ENCODE measurements around the gene RBM34.
"Not testable (repeated sequence)": the region's sequence is repeated elsewhere in the genome, so short reads cannot be mapped to it uniquely, and the experiment has no call there.

RBM34 gene

GRCh38 chr1:235111107-235111506 lies 49.9 kb downstream of the RBM34 start:
- FAIRE-seq: no peak

DNA sequence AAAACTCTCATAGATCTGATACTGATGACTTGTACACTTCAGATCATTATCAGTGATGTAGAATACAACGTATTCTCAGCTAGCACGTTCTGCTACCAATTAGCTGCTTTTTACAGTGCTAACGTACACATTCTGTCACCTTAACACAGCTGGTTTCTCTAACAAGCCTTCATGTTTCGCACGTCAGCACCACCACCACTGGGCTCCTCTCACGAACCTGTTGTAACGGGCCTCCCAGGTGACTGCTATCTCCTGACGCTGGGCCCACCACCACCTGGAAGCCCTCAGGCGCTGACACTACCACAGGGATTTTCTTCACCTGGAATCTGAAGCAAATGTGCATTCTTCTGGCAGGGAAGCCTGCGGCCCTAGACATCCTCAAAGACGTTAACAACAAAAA lies 52.2 kb downstream of the RBM34 start:
- no peak for FAIRE-seq

DNA sequence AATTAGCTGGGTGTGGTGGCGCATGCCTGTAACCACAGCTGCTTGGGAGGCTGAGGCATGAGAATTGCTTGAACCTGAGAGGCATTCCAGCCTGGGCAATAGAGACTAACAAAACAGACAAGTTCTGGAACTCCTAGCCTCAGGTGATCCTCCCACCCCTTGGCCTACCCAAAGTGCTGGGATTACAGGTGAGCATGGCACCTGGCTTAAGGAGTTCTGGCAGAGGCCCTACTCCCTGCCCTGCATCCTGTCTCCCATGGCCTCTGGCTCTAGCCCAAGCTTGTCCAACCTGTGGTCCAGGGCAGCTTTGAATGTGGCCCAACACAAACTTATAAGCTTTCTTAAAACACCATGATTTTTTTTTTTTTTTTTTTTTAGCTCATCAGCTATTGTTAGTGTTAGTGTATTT lies 52.9 kb downstream of the RBM34 start:
- no peak for FAIRE-seq

DNA sequence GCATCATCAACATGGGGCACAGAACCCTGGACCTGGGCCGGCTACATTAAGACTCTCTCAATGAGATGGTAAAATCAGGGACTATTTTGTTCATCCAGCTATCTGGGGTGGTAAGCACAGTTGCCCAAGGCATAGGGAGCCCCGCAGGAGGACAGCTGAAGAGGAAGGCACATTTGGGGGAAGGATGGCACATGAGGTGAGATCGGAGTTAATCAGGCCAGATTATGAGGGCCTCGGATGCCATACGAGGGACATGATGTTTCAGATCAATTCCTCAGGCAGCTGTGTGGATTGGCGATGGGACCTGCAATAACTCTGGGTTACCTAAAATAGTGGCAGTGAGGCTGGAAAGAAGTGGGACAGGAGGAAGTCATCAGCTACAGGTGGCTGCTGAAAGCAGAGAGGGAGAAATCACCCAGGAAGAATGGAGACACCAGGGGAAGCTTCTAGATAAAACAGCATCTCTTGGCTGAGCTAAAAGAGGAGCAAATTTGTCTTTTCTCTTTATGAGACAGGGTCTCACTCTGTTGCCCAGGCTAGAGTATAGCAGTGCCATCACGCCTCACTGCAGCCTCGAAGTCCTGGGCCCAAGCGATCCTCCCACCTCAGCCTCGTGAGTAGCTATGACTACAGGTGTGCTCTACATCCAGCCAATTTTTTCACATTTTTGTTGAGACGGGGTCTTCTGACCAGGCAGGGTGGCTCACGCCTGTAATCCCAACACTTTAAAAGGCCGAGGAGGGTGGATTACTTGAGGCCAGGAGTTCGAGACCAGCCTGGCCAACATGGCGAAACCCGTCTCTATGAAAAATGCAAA lies 53.5 kb downstream of the RBM34 start:
- FAIRE-seq: no peak

- no peak for FAIRE-seq
Observed at GRCh38 chr1:235106457-235106856, 54.6 kb downstream of the RBM34 start.

GRCh38 chr1:235105051-235106043 lies 55.7 kb downstream of the RBM34 start:
- FAIRE-seq: no peak

DNA sequence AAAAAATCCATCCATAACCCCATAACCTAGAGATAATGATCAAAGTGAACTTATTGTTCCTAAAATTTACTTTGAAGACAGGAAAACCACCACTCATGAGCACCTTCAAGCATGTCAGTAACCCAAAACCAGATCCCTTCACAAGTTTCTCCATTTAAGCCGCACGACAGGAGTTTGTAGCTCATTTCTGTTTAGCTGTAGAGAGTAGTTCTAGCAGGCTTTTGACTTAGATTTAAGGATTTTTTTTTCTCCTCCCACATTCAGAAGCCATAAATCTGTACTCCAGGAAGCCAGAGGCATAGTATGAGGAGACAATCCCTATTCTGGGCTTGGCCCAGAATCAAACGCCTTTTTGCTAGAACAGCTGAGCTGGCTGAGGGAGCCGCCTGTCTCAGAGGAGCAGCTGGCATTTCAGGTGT lies 58.0 kb downstream of the RBM34 start:
- no peak for FAIRE-seq

DNA sequence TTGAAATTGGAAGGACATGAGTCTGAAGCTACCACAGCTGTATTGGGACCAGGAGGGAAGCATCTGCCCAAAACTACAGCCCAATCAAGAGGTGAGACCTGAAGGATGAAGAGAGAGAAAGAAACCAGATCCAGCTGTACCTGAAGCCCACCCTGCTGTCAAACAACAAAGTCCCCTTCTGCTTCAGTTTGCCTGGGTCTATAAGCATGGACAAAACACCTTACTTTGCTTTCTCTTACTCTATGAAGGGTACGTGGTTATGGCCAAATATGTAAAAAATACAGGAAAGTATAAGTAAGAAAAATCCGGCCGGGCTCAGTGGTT lies 58.8 kb downstream of the RBM34 start:
- no peak for FAIRE-seq

DNA sequence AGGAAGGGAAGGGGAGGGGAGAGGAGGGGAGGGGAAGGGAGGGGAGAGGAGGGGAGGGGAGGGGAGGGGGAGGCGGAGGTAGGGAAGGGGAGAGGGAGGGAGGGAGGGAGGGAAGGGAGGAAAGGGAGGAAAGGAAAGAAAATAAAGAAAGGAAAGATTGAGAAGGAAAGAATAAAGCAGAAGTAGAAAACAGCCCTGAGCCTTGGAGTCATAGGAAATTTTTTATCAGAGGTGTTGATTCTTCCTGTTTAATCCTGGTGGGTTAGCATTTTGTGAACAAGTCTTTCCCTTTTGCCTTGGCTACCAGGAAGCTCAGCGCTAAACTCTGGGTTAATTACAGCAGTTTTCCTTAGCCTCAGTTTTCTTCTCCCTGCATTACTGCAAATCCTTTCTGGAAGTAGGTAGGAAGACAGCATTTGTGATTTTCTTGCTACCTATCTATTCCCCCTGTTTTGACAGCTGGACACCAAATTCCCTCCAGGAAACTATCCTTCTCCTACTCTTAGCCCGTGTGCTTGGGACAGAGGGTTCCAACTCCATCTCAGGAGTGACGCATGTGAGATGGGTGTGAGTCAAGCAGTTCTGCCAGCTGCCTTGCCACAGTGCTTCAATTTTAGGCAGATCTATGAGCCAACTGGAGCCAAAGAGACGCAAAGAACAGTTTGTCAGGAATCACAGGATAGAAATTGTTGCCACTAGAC lies 59.3 kb downstream of the RBM34 start:
- no peak for FAIRE-seq

GRCh38 chr1:235100194-235100772 lies 60.8 kb downstream of the RBM34 start:
- no peak for FAIRE-seq

DNA sequence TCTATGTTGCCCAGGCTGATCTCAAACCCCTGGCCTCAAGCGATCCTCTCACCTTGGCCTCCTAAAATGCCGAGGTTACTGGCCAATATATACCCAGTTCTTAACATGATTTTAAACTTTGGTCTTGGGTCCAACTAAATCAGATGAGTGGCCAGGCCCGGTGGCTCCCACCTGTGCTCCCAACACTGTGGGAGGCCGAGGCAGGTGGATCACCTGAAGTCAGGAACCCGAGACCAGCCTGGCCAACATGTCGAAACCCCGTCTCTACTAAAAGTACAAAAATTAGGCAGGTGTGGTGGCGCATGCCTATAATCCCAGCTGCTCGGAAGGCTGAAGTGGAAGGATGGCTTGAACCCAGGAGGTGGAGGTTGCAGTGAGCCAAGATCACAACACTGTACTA lies 62.1 kb downstream of the RBM34 start:
- FAIRE-seq: no peak

GRCh38 chr1:235098547-235098946 lies 62.5 kb downstream of the RBM34 start:
- FAIRE-seq: no peak

- FAIRE-seq: not testable (repeated sequence)
Observed at GRCh38 chr1:235097501-235097900, 63.5 kb downstream of the RBM34 start.

DNA sequence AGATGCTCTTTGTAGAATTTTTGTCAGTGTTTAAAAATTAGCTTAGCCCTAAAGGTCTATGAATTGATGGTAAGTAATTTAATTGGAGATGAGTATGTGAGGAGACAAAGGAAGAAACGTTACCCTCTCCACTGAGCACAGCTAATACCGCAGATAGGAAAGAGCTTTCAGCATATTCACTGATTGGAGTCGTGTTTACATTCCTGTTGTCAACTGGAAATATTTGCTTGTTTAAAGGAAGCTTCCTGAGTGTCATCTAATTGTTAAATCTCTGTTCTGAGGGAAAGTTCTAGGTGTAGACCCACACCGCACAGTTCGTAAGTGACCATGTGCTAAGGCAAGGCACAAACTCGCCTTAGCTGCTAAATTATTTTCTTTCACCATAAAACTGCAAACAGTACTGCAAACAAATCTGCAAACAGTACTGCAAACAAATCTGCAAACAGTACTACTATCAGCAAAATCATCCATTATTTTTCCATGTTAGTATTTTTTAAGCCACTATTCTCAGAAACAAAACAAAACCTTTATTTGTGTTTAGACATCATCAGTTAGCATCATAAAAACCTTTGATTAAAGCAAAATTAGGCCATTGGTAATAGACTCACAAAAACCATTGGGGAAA lies 65.0 kb downstream of the RBM34 start:
- FAIRE-seq: no peak

DNA sequence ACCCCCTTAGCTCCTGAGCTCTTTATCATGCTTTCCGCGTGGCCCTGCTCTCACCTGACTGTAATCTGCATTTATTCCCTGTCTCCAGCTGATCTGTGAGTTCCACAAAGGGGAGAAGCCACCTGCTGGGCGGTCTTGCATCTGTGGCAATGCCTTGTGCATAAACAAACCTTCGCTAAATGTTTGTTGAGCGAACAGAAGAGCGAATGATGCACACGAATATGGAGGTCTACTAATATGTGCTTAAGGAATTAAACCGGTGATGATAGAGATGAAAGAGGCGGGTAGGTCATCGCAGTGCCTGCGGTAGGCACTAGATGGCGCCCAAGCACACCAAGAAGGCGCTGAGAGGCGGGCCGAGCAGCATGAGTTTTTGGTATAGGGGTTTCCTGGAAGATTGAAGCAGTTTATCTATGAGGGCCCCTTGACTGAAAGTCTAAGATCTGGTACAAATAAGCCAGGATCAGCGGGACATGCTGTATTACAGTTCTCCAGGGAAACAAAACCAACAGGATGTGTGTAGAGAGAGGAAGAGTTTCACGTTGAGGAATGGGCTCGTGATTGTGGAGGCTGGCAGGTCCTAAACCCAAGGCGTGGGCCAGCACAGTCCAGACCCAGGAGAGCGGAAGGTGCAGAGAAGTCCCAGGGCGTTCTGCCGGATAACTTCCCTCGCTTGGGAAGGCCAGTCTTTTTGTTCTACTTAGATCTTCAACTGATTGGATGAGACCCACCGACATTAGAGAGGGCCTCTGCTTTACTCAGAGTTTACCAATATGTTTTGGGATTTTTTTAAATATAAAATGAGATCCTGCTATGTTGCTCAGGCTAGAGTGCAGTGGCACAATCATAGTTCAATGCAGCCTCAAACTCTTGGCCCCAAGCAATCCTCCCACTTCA lies 67.1 kb downstream of the RBM34 start:
- no peak for FAIRE-seq

- FAIRE-seq: no peak
Observed at GRCh38 chr1:235093013-235093695, 67.9 kb downstream of the RBM34 start.

DNA sequence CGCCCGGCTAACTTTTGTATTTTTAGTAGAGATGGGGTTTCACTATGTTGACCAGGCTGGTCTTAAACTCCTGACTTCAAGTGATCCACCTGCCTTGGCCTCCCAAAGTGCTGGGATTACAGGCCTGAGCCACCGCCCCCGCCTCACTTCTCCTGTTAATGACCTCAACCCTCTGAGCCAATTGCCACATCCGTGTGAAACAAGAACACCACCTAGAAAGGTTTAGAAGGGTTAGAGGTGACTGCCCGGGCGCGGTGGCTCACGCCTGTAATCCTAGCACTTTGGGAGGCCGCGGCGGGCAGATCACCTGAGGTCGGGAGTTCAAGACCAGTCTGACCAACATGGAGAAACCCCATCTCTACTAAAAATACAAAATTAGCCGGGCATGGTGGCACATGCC lies 68.6 kb downstream of the RBM34 start:
- not testable (repeated sequence) for FAIRE-seq

- not testable (repeated sequence) for FAIRE-seq
Observed at GRCh38 chr1:235092045-235092406, 69.0 kb downstream of the RBM34 start.

DNA sequence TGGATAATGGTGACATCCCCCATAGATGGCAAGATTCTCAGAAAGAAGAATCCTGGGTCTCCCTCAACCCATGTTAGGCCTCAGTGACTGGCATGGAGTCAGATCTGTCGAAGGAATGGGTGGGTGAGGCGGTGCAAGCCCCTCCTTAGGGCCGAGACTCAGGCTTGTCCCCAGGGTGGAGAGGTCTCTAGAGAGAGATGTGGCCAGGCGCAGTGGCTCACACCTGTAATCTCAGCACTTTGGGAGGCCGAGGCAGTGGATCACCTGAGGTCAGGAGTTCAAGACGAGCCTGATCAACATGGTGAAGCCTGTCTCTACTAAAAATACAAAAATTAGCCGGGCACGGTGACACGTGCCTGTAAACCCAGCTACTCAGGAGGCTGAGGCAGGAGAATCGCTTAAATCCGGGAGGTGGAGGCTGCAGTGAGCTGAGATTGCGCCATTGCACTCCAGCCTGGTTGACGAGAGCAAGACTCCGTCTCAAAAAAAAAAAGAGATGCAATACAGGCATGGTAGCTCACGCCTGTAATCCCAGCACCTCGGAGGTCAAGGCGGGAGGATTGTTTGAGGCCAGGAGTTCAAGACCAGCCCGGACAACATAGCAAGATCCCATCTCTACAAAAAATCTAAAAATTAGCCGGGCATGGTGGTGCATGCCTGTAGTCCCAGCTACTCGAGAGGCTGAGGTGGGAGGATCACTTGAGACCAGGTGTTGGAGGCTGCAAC lies 69.6 kb downstream of the RBM34 start:
- not testable (repeated sequence) for FAIRE-seq
